GM23338 (cell line): ENCODE measurements around the gene PDE3A. TPM values are rescaled to one million over a fixed set of nuclear protein-coding genes. Genes with fewer than 3 reads are reported as not detected.

ENCODE experiments used
- ATAC-seq: fragments of 200-7000 bp; cut with Tn5 transposase; 3 replicates; pipeline ENCODE4 v1.9.1; 2020
- DNase-seq: peaks from one replicate; pipeline ENCODE4 v3.0.0-alpha.2; 2015; ENCODE audit warnings: low spot score
- H2AFZ ChIP-seq: fragments of 200-600 bp; sonication (generic); 2 replicates; pipeline ENCODE4 v1.8.0; 2016; ENCODE audit warnings: antibody characterized with exemption, mild to moderate bottlenecking, moderate library complexity
- H3F3A ChIP-seq: fragments of 200-600 bp; sonication (generic); replicated peaks from 2 replicates; pipeline ENCODE4 v1.8.0; 2017; ENCODE audit warnings: antibody characterized with exemption, mixed run types, low read depth
- H3K27ac ChIP-seq: fragments of 200-600 bp; sonication (generic); 2 replicates; pipeline ENCODE4 v1.6.1; 2016; ENCODE audit warnings: low read depth
- H3K27me3 ChIP-seq: fragments of 200-600 bp; sonication (generic); 2 replicates; pipeline ENCODE4 v1.8.0; 2016; ENCODE audit warnings: mild to moderate bottlenecking, mixed run types, moderate library complexity; ENCODE audit not compliant: insufficient read depth
- H3K36me3 ChIP-seq: fragments of 200-600 bp; sonication (generic); 2 replicates; pipeline ENCODE4 v1.8.0; 2016; ENCODE audit warnings: mild to moderate bottlenecking; ENCODE audit not compliant: insufficient read depth
- H3K4me1 ChIP-seq: fragments of 200-600 bp; sonication (generic); 2 replicates; pipeline ENCODE4 v1.8.0; 2016; ENCODE audit warnings: mild to moderate bottlenecking, moderate library complexity; ENCODE audit not compliant: insufficient read depth
- H3K4me2 ChIP-seq: fragments of 200-600 bp; sonication (generic); 2 replicates; pipeline ENCODE4 v1.7.1; 2017; ENCODE audit warnings: mixed run types
- H3K4me3 ChIP-seq: fragments of 200-600 bp; sonication (generic); 2 replicates; pipeline ENCODE4 v1.6.1; 2016; ENCODE audit warnings: mixed run types
- H3K79me2 ChIP-seq: fragments of 200-600 bp; sonication (generic); replicated peaks from 2 replicates; pipeline ENCODE4 v1.8.0; 2017; ENCODE audit warnings: mild to moderate bottlenecking; ENCODE audit not compliant: insufficient read depth
- H3K9me2 ChIP-seq: fragments of 200-600 bp; sonication (generic); 2 replicates; pipeline ENCODE4 v1.8.0; 2017; ENCODE audit not compliant: insufficient read depth
- H4K20me1 ChIP-seq: fragments of 200-600 bp; sonication (generic); replicated peaks from 2 replicates; pipeline ENCODE4 v1.8.0; 2017; ENCODE audit warnings: mild to moderate bottlenecking; ENCODE audit not compliant: insufficient read depth
- H3K27ac Mint-ChIP-seq: 2 replicates; pipeline ENCODE4 v1.8.0; 2020; ENCODE audit warnings: inconsistent platforms, mild to moderate bottlenecking, moderate library complexity, mixed read lengths
- H3K27me3 Mint-ChIP-seq: 3 replicates; pipeline ENCODE4 v1.8.0; 2022; ENCODE audit warnings: low read depth, mild to moderate bottlenecking, moderate library complexity, mixed read lengths, inconsistent platforms; ENCODE audit not compliant: insufficient read depth, poor library complexity
- H3K36me3 Mint-ChIP-seq: 3 replicates; pipeline ENCODE4 v1.8.0; 2021; ENCODE audit warnings: low read depth, mild to moderate bottlenecking, inconsistent platforms, moderate library complexity, mixed read lengths
- H3K4me1 Mint-ChIP-seq: 3 replicates; pipeline ENCODE4 v1.8.0; 2020; ENCODE audit warnings: mild to moderate bottlenecking, inconsistent platforms, mixed read lengths
- H3K4me3 Mint-ChIP-seq: 3 replicates; pipeline ENCODE4 v1.8.0; 2021; ENCODE audit warnings: moderate library complexity, mild to moderate bottlenecking, inconsistent platforms, mixed read lengths
- H3K9me3 Mint-ChIP-seq: 3 replicates; pipeline ENCODE4 v1.8.0; 2020; ENCODE audit warnings: moderate library complexity, mild to moderate bottlenecking, inconsistent platforms, mixed read lengths
- CREB1 ChIP-seq: fragments of 250-450 bp; sonication (Bioruptor Pico); IDR thresholded peaks from 2 replicates; pipeline ENCODE4 v1.5.0; 2020; ENCODE audit warnings: low read depth, mild to moderate bottlenecking, moderate library complexity
- CTCF ChIP-seq, 2 experiments: fragments of 200-600 bp in 1 of 2; sonication (generic) in 1 of 2; conservative IDR thresholded peaks; 2 replicates each; pipeline versions ENCODE4 v1.5.1 to v1.6.1; 2016 to 2017; ENCODE audit warnings: antibody characterized with exemption in 2 of 2, low read depth in 2 of 2, mild to moderate bottlenecking in 2 of 2, moderate library complexity in 1 of 2
- EZH2 ChIP-seq: fragments of 200-600 bp; sonication (generic); IDR thresholded peaks from one replicate; pipeline ENCODE4 v1.8.0; 2017; ENCODE audit warnings: antibody characterized with exemption, mild to moderate bottlenecking, low read depth; ENCODE audit not compliant: unreplicated experiment
- EZH2phosphoT487 ChIP-seq: fragments of 200-600 bp; sonication (generic); IDR thresholded peaks from one replicate; pipeline ENCODE4 v1.8.1; 2018; ENCODE audit warnings: antibody characterized with exemption; ENCODE audit not compliant: unreplicated experiment
- JUNB ChIP-seq: IDR thresholded peaks from one replicate; pipeline ENCODE4 v1.6.1; 2016; ENCODE audit warnings: antibody characterized with exemption; ENCODE audit not compliant: unreplicated experiment
- NANOG ChIP-seq: IDR thresholded peaks from 2 replicates; pipeline ENCODE4 v1.6.1; 2016; ENCODE audit warnings: antibody characterized with exemption, borderline replicate concordance
- POLR2AphosphoS5 ChIP-seq: IDR thresholded peaks from 2 replicates; pipeline ENCODE4 v1.6.1; 2016; ENCODE audit warnings: antibody characterized with exemption, low read depth
- STAT1 ChIP-seq: IDR thresholded peaks from one replicate; pipeline ENCODE4 v1.6.1; 2016; ENCODE audit warnings: antibody characterized with exemption; ENCODE audit not compliant: unreplicated experiment
- ZNF114 ChIP-seq: fragments of 250-450 bp; sonication (Bioruptor Pico); IDR thresholded peaks from 2 replicates; pipeline ENCODE4 v1.5.0; 2020; ENCODE audit warnings: mild to moderate bottlenecking, moderate library complexity
- ZNF331 ChIP-seq: fragments of 250-450 bp; sonication (Bioruptor Pico); IDR thresholded peaks from 2 replicates; pipeline ENCODE4 v1.5.0; 2020; ENCODE audit warnings: low read depth, mild to moderate bottlenecking, moderate library complexity
- polyA plus RNA-seq: library from polyadenylated mRNA; unstranded; fragments of >200 nt; fragmentation: Nextera tagmentation; extraction: Ambion mirVana; gene quantifications from 2 replicates; pipeline ENCODE4 v1.2.1, GENCODE V29; 2016
- total RNA-seq: library from RNA; depleted of rRNA; stranded (reverse); fragments of >200 nt; shearing (Covaris generic); gene quantifications from 2 replicates; pipeline ENCODE4 v1.2.3, GENCODE V29; 2014
- TF ChIP-seq, protein P1 (sequence below): IDR thresholded peaks from one replicate; pipeline ENCODE4 v1.6.1; 2018; ENCODE audit warnings: antibody characterized with exemption; ENCODE audit not compliant: unreplicated experiment
- TF ChIP-seq, protein P2 (sequence below): fragments of 250-450 bp; sonication (Bioruptor Pico); IDR thresholded peaks from 2 replicates; pipeline ENCODE4 v1.5.0; 2020; ENCODE audit warnings: mild to moderate bottlenecking, moderate library complexity

PDE3A gene
- total and polyA plus RNA-seq, 2 experiments from 2014 or later: 2.7 to 9.2 TPM

DNA sequence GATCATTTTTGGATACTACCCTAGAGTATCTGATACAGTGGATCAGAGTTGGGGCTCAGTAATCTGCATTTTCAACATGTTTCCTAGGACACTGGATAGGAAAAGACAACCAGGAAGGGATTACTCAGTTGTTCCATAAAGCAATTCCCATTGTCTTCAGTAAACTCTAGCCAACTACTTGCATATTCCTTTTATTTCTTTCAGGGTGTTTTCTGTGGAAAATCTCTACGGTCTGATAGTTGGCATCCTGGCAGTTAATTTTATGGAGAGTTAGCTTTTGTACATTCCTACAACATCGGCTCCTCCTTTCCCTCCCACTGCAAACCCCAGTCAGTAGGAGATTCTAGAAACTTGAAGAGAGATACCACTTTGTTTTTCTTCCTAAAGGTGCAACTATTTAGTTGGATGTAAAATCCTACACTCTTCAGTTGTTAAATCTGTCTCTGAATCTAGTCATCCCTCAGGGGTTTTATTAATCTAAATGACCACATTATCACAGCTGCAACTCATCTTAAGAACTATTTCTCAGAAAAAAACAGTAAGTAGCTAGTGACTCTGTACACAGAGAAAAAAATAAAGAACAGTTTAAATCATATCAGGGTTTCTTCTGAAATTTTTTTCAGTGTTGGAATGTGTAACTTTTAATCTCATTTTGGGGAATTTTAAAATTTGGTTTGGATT is 103.9 kb downstream of the PDE3A start (continued):
- TF ChIP-seq, protein P1, sequence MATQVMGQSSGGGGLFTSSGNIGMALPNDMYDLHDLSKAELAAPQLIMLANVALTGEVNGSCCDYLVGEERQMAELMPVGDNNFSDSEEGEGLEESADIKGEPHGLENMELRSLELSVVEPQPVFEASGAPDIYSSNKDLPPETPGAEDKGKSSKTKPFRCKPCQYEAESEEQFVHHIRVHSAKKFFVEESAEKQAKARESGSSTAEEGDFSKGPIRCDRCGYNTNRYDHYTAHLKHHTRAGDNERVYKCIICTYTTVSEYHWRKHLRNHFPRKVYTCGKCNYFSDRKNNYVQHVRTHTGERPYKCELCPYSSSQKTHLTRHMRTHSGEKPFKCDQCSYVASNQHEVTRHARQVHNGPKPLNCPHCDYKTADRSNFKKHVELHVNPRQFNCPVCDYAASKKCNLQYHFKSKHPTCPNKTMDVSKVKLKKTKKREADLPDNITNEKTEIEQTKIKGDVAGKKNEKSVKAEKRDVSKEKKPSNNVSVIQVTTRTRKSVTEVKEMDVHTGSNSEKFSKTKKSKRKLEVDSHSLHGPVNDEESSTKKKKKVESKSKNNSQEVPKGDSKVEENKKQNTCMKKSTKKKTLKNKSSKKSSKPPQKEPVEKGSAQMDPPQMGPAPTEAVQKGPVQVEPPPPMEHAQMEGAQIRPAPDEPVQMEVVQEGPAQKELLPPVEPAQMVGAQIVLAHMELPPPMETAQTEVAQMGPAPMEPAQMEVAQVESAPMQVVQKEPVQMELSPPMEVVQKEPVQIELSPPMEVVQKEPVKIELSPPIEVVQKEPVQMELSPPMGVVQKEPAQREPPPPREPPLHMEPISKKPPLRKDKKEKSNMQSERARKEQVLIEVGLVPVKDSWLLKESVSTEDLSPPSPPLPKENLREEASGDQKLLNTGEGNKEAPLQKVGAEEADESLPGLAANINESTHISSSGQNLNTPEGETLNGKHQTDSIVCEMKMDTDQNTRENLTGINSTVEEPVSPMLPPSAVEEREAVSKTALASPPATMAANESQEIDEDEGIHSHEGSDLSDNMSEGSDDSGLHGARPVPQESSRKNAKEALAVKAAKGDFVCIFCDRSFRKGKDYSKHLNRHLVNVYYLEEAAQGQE: no peak
- TF ChIP-seq EZH2 (no peak), POLR2AphosphoS5 (no peak), JUNB (no peak), STAT1 (no peak), ZNF331 (CRISPR knock-in tag) (no peak), EZH2phosphoT487 (no peak), CREB1 (CRISPR knock-in tag) (no peak), ZNF114 (CRISPR knock-in tag) (no peak)

DNA sequence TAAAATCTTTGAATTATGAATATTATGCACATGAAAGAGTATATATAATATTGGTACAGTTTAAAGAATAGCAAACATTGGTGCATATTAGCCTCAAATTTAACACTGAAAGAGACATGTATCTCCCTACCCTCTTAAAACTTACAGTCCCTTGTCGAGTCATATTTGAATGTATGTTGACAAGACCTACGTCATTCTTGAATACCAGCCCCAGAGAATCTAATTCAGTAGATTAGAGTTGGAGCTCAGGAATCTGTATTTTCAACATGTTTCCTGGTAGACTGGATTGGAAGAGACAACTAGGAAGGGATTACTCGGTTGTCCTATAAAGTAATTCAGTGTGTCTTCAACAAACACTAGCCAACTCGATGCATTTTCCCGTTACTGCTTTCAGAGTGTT is 104.8 kb downstream of the PDE3A start:
- H4K20me1 ChIP-seq: no peaks in the 10 kb centered on the region
- TF ChIP-seq ZNF331 (CRISPR knock-in tag) (no peak), CTCF (conservative IDR thresholded peaks at IDR 0.05; ENCODE audit: low read depth in 2 of 2) (no peak), STAT1 (no peak), CREB1 (CRISPR knock-in tag) (no peak), ZNF114 (CRISPR knock-in tag) (no peak), NANOG (no peak)
- TF ChIP-seq, protein P2, sequence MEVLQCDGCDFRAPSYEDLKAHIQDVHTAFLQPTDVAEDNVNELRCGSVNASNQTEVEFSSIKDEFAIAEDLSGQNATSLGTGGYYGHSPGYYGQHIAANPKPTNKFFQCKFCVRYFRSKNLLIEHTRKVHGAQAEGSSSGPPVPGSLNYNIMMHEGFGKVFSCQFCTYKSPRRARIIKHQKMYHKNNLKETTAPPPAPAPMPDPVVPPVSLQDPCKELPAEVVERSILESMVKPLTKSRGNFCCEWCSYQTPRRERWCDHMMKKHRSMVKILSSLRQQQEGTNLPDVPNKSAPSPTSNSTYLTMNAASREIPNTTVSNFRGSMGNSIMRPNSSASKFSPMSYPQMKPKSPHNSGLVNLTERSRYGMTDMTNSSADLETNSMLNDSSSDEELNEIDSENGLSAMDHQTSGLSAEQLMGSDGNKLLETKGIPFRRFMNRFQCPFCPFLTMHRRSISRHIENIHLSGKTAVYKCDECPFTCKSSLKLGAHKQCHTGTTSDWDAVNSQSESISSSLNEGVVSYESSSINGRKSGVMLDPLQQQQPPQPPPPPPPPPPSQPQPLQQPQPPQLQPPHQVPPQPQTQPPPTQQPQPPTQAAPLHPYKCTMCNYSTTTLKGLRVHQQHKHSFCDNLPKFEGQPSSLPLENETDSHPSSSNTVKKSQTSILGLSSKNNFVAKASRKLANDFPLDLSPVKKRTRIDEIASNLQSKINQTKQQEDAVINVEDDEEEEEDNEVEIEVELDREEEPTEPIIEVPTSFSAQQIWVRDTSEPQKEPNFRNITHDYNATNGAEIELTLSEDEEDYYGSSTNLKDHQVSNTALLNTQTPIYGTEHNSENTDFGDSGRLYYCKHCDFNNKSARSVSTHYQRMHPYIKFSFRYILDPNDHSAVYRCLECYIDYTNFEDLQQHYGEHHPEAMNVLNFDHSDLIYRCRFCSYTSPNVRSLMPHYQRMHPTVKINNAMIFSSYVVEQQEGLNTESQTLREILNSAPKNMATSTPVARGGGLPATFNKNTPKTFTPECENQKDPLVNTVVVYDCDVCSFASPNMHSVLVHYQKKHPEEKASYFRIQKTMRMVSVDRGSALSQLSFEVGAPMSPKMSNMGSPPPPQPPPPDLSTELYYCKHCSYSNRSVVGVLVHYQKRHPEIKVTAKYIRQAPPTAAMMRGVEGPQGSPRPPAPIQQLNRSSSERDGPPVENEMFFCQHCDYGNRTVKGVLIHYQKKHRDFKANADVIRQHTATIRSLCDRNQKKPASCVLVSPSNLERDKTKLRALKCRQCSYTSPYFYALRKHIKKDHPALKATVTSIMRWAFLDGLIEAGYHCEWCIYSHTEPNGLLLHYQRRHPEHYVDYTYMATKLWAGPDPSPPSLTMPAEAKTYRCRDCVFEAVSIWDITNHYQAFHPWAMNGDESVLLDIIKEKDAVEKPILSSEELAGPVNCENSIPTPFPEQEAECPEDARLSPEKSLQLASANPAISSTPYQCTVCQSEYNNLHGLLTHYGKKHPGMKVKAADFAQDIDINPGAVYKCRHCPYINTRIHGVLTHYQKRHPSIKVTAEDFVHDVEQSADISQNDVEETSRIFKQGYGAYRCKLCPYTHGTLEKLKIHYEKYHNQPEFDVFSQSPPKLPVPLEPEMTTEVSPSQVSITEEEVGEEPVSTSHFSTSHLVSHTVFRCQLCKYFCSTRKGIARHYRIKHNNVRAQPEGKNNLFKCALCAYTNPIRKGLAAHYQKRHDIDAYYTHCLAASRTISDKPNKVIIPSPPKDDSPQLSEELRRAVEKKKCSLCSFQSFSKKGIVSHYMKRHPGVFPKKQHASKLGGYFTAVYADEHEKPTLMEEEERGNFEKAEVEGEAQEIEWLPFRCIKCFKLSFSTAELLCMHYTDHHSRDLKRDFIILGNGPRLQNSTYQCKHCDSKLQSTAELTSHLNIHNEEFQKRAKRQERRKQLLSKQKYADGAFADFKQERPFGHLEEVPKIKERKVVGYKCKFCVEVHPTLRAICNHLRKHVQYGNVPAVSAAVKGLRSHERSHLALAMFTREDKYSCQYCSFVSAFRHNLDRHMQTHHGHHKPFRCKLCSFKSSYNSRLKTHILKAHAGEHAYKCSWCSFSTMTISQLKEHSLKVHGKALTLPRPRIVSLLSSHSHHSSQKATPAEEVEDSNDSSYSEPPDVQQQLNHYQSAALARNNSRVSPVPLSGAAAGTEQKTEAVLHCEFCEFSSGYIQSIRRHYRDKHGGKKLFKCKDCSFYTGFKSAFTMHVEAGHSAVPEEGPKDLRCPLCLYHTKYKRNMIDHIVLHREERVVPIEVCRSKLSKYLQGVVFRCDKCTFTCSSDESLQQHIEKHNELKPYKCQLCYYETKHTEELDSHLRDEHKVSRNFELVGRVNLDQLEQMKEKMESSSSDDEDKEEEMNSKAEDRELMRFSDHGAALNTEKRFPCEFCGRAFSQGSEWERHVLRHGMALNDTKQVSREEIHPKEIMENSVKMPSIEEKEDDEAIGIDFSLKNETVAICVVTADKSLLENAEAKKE (CRISPR knock-in tag): no peak

More for the DNA sequence above, 104.8 kb downstream of the PDE3A start:
- no peak overlapping the region for H3K4me2 ChIP-seq
- Mint-ChIP-seq H3K27me3 (no peaks in the 10 kb centered on the region), H3K36me3 (peaks cover 11% of the 10 kb centered on the region; the same call in 2 of the 3 replicates), H3K27ac (no peak overlapping the region), H3K9me3 (peaks cover 7% of the 10 kb centered on the region; the same call in 2 of the 3 replicates), H3K4me1 (peaks cover 11% of the 10 kb centered on the region), H3K4me3 (no peak overlapping the region)
- no peak overlapping the region for H2AFZ ChIP-seq
- H3K9me2 ChIP-seq: 0 out of 2 replicates have a peak, but pooled peaks cover 4% of the 10 kb centered on the region
- H3K4me3 ChIP-seq: no peak overlapping the region
- H3K27ac ChIP-seq: no peak overlapping the region
- H3K36me3 ChIP-seq: no peaks in the 10 kb centered on the region
- H3K4me1 ChIP-seq: no peaks in the 10 kb centered on the region
- H3K27me3 ChIP-seq: no peaks in the 10 kb centered on the region
- DNase-seq (no peak), ATAC-seq (no peak)
- no peaks in the 10 kb centered on the region for H3K79me2 ChIP-seq
- H3F3A ChIP-seq: no peaks in the 10 kb centered on the region
